GM20431 (cell line): ENCODE data around the gene LIMCH1.
"Not testable (repeated sequence)": the region's sequence is repeated elsewhere in the genome, so short reads cannot be mapped to it uniquely, and the experiment has no call there.

ENCODE experiments used
- in situ Hi-C: fragments of 300-500 bp; cut with MseI, MboI; formaldehyde crosslinking; loops from one replicate; pipeline ENCODE4 v1.15.0; 2020; ENCODE audit warnings: low sequenced_read_pairs; ENCODE audit not compliant: unreplicated experiment

The LIMCH1 gene

GRCh38 chr4:41665636-41666207 lies 127.8 kb downstream of the LIMCH1 start:
- in situ Hi-C loops, result loop anchor here (25.0 kb wide), 1 partner anchor 378 kb away; no protein-coding TSS in a partner anchor

- in situ Hi-C loops, result loop anchor here (25.0 kb wide), 1 partner anchor 381 kb away; no protein-coding TSS in a partner anchor
These were observed 130.1 kb downstream of the LIMCH1 start for GRCh38 chr4:41668024-41668423.

GRCh38 chr4:41670530-41670929 lies 132.6 kb downstream of the LIMCH1 start:
- in situ Hi-C loops, result loop anchor here (25.0 kb wide), 1 partner anchor 383 kb away; no protein-coding TSS in a partner anchor

- in situ Hi-C loops, result loop anchor here (25.0 kb wide), 1 partner anchor 384 kb away; no protein-coding TSS in a partner anchor
These were observed 133.0 kb downstream of the LIMCH1 start for GRCh38 chr4:41670982-41671381.

- in situ Hi-C loops, result no loop called here
These were observed 140.3 kb downstream of the LIMCH1 start for GRCh38 chr4:41678086-41678816.

- in situ Hi-C loops, result no loop called here
These were observed 141.0 kb downstream of the LIMCH1 start for GRCh38 chr4:41678951-41679350.

- in situ Hi-C loops, result loop anchor here (10.0 kb wide), 1 partner anchor 205 kb away; no protein-coding TSS in a partner anchor
These were observed 142.0 kb downstream of the LIMCH1 start for GRCh38 chr4:41679991-41680390.

GRCh38 chr4:41681054-41681453 lies 143.1 kb downstream of the LIMCH1 start:
- in situ Hi-C loops, result loop anchor here (10.0 kb wide), 1 partner anchor 204 kb away; no protein-coding TSS in a partner anchor

- in situ Hi-C loops, result loop anchor here (10.0 kb wide), 1 partner anchor 201 kb away; no protein-coding TSS in a partner anchor
These were observed 145.4 kb downstream of the LIMCH1 start for GRCh38 chr4:41683326-41683725.

GRCh38 chr4:41686893-41687292 lies 148.9 kb downstream of the LIMCH1 start:
- in situ Hi-C loops, result loop anchor here (10.0 kb wide), 1 partner anchor 198 kb away; no protein-coding TSS in a partner anchor

- in situ Hi-C loops, result loop anchor here (10.0 kb wide), 1 partner anchor 197 kb away; no protein-coding TSS in a partner anchor
These were observed 150.0 kb downstream of the LIMCH1 start for GRCh38 chr4:41687971-41688370.

GRCh38 chr4:41692717-41693345 lies 154.9 kb downstream of the LIMCH1 start:
- in situ Hi-C loops, result no loop called here

GRCh38 chr4:41693629-41694028 lies 155.7 kb downstream of the LIMCH1 start:
- in situ Hi-C loops, result no loop called here

- in situ Hi-C loops, result no loop called here
These were observed 158.2 kb downstream of the LIMCH1 start for GRCh38 chr4:41696131-41696530.

- in situ Hi-C loops, result no loop called here
These were observed 158.8 kb downstream of the LIMCH1 start for GRCh38 chr4:41696763-41697162.

- in situ Hi-C loops, result no loop called here
These were observed 164.0 kb downstream of the LIMCH1 start for GRCh38 chr4:41701983-41702382.

- in situ Hi-C loops, result no loop called here
These were observed 164.8 kb downstream of the LIMCH1 start for GRCh38 chr4:41702770-41703169.

GRCh38 chr4:41703785-41704184 lies 165.8 kb downstream of the LIMCH1 start:
- in situ Hi-C loops, result no loop called here

GRCh38 chr4:41709844-41710481 lies 172.0 kb downstream of the LIMCH1 start:
- in situ Hi-C loops, result no loop called here

GRCh38 chr4:41711654-41712053 lies 173.7 kb downstream of the LIMCH1 start:
- in situ Hi-C loops, result not testable (repeated sequence)
